K562 (cell line): Measurements from ENCODE around the gene ECT2. TPM values are rescaled to one million over a fixed set of nuclear protein-coding genes. Genes with fewer than 3 reads are reported as not detected.
A peak's percentile ranks its signal among the peaks of the same experiment; 100 is the strongest.

Source experiments
- CSDE1 ChIP-seq, 2 experiments: fragments of 450-650 bp; IDR thresholded peaks; 2 replicates each; pipeline ENCODE4 v1.6.1; 2016; ENCODE audit warnings: mild to moderate bottlenecking in 1 of 2
- HDAC2 ChIP-seq: fragments of 450-650 bp; IDR thresholded peaks from 2 replicates; pipeline ENCODE4 v1.6.1; 2016; ENCODE audit warnings: mild to moderate bottlenecking
- HNRNPLL ChIP-seq: fragments of 200-400 bp; formaldehyde crosslinking; IDR thresholded peaks from 2 replicates; pipeline ENCODE4 v1.6.1; 2017; ENCODE audit warnings: low read length, low read depth, mild to moderate bottlenecking; ENCODE audit not compliant: poor library complexity, severe bottlenecking
- MCM2 ChIP-seq: fragments of 450-650 bp; IDR thresholded peaks from 2 replicates; pipeline ENCODE4 v1.6.1; 2017; ENCODE audit warnings: low read depth, mild to moderate bottlenecking
- MYC ChIP-seq, 2 experiments: fragments of 250-450 bp in 1 of 2; sonication (Bioruptor Pico) in 1 of 2; IDR thresholded peaks; 2 replicates each; pipeline versions ENCODE4 v1.5.1 to v1.6.1; 2012 to 2021; ENCODE audit warnings: low read depth in 2 of 2, borderline replicate concordance in 1 of 2, improper control_type of control experiment in 1 of 2, low read length in 1 of 2, mild to moderate bottlenecking in 1 of 2, moderate library complexity in 1 of 2
- NR1H2 ChIP-seq: sonication (generic); formaldehyde crosslinking; IDR thresholded peaks from 2 replicates; pipeline ENCODE4 v1.4.0; 2020; ENCODE audit warnings: mild to moderate bottlenecking, missing genetic modification reagents
- POLR2AphosphoS2 ChIP-seq: IDR thresholded peaks from 2 replicates; pipeline ENCODE4 v1.6.1; 2012; ENCODE audit warnings: low read length, improper control_type of control experiment
- ZBTB1 ChIP-seq: sonication (generic); formaldehyde crosslinking; IDR thresholded peaks from 2 replicates; pipeline ENCODE4 v1.8.1; 2023; ENCODE audit warnings: missing genetic modification reagents, low read depth, mild to moderate bottlenecking, borderline replicate concordance
- ZFP1 ChIP-seq: fragments of 450-650 bp; formaldehyde crosslinking; IDR thresholded peaks from 2 replicates; pipeline ENCODE4 v1.4.0; 2020; ENCODE audit warnings: mild to moderate bottlenecking, mixed read lengths
- ZNF75A ChIP-seq: fragments of 450-650 bp; formaldehyde crosslinking; IDR thresholded peaks from 2 replicates; pipeline ENCODE4 v1.4.0; 2020; ENCODE audit warnings: mild to moderate bottlenecking
- polyA plus RNA-seq, 8 experiments: library from polyadenylated mRNA; depleted of rRNA in 4 of 8; stranded (reverse) in 5 of 8; unstranded in 3 of 8; fragments of >200 nt; fragmentation: Nextera tagmentation in 2 of 8; fragmentation: Illumina TruSeq in 1 of 8; extraction: Ambion mirVana in 2 of 8; extraction: Trizol in 1 of 8; gene quantifications; 2 replicates each; pipeline versions ENCODE4 v1.2.1 to v1.2.3, GENCODE V29; 2011 to 2014; ENCODE audit warnings: inconsistent platforms in 1 of 8, missing spikeins in 1 of 8
- total RNA-seq, 7 experiments: library from RNA; depleted of rRNA in 6 of 7; stranded (reverse); fragments of >200 nt in 6 of 7; fragmentation: Illumina TruSeq in 2 of 7; extraction: Trizol in 2 of 7; gene quantifications; 2 replicates each; pipeline versions ENCODE4 v1.2.1 to v1.2.3, GENCODE V29; 2011 to 2021; ENCODE audit warnings: low replicate concordance in 1 of 7
- TF ChIP-seq, protein P1 (sequence below): fragments of 200-800 bp; sonication (Bioruptor generic); IDR thresholded peaks from 2 replicates; pipeline ENCODE4 v1.6.1; 2017; ENCODE audit warnings: missing genetic modification characterization, missing compliant biosample characterization
- TF ChIP-seq, protein P2 (sequence below), 2 experiments: fragments of 450-650 bp; conservative IDR thresholded peaks; 2 replicates each; pipeline ENCODE4 v1.6.1; 2017; ENCODE audit warnings: mild to moderate bottlenecking in 2 of 2, moderate library complexity in 2 of 2
- TF ChIP-seq, protein P3 (sequence below): fragments of 250-450 bp; sonication (Bioruptor Pico); IDR thresholded peaks from 2 replicates; pipeline ENCODE4 v1.4.0; 2020; ENCODE audit warnings: mild to moderate bottlenecking, moderate library complexity
- TF ChIP-seq, protein P4 (sequence below): fragments of 450-650 bp; IDR thresholded peaks from 2 replicates; pipeline ENCODE4 v1.6.1; 2016; ENCODE audit warnings: antibody characterized with exemption
- TF ChIP-seq, protein P5 (sequence below): fragments of 250-450 bp; sonication (Bioruptor Pico); IDR thresholded peaks from 2 replicates; pipeline ENCODE4 v1.5.0; 2020; ENCODE audit warnings: mild to moderate bottlenecking, borderline replicate concordance

Gene ECT2
- total and polyA plus RNA-seq, 9 of the 15 experiments (the other 6 are each of a cell fraction or from before 2014, with no cell fraction given), result 19.0 to 53.0 (median 36.5) TPM

DNA sequence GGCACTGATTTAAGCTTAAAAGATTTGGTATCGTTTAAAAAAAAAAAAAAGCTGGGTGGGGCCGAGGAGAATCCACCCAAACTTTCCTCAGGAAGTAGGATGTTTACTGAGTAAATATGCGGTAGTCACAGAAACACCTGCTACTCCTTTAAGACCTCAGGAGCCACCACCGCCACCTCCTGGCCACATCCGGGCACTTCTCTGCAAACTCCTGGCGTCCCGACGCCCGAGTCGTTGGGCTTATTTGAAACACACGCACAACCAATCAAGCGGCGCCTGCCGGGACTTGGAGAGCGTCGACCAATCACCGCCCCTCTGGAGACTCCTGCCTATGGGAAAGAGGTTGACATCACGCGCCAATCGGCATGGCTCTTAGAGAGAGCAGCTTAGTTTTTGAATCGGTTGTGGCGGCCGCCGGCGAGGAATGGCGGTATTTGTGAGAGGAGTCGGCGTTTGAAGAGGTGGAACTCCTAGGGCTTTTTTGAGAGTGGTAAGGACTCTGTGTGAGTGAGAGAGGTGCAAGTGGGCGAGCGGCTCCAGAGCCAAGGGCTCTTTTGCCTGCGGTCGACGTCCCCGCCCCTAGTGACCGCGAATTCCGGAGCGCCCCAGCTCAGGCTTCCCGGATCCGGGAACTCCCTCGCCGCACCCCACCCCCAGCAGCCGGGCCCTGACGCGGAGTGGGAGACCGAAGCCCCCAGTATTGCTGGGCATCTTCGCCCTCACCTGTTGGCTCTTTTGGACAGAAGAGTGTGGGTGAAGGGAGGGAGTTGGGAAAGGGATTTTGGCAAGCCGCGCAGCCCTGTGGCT is at the start of gene ECT2 (continued):
- TF ChIP-seq, protein P1, sequence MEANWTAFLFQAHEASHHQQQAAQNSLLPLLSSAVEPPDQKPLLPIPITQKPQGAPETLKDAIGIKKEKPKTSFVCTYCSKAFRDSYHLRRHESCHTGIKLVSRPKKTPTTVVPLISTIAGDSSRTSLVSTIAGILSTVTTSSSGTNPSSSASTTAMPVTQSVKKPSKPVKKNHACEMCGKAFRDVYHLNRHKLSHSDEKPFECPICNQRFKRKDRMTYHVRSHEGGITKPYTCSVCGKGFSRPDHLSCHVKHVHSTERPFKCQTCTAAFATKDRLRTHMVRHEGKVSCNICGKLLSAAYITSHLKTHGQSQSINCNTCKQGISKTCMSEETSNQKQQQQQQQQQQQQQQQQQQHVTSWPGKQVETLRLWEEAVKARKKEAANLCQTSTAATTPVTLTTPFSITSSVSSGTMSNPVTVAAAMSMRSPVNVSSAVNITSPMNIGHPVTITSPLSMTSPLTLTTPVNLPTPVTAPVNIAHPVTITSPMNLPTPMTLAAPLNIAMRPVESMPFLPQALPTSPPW (CRISPR knock-in tag), result peak; percentile 61
- no peak for TF ChIP-seq POLR2AphosphoS2
- peak; percentile 72 for TF ChIP-seq HNRNPLL
- TF ChIP-seq HDAC2, result peak; percentile 62; the same call in 1 of the 2 replicates
- no peak for TF ChIP-seq CSDE1 (IDR thresholded peaks at IDR 0.05)
- no peak for TF ChIP-seq NR1H2 (CRISPR knock-in tag)
- TF ChIP-seq ZNF75A (CRISPR knock-in tag), result no peak
- TF ChIP-seq, protein P2, sequence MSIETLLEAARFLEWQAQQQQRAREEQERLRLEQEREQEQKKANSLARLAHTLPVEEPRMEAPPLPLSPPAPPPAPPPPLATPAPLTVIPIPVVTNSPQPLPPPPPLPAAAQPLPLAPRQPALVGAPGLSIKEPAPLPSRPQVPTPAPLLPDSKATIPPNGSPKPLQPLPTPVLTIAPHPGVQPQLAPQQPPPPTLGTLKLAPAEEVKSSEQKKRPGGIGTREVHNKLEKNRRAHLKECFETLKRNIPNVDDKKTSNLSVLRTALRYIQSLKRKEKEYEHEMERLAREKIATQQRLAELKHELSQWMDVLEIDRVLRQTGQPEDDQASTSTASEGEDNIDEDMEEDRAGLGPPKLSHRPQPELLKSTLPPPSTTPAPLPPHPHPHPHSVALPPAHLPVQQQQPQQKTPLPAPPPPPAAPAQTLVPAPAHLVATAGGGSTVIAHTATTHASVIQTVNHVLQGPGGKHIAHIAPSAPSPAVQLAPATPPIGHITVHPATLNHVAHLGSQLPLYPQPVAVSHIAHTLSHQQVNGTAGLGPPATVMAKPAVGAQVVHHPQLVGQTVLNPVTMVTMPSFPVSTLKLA (conservative IDR thresholded peaks at IDR 0.05), result peak; percentile 77 to 86
- TF ChIP-seq, protein P3, sequence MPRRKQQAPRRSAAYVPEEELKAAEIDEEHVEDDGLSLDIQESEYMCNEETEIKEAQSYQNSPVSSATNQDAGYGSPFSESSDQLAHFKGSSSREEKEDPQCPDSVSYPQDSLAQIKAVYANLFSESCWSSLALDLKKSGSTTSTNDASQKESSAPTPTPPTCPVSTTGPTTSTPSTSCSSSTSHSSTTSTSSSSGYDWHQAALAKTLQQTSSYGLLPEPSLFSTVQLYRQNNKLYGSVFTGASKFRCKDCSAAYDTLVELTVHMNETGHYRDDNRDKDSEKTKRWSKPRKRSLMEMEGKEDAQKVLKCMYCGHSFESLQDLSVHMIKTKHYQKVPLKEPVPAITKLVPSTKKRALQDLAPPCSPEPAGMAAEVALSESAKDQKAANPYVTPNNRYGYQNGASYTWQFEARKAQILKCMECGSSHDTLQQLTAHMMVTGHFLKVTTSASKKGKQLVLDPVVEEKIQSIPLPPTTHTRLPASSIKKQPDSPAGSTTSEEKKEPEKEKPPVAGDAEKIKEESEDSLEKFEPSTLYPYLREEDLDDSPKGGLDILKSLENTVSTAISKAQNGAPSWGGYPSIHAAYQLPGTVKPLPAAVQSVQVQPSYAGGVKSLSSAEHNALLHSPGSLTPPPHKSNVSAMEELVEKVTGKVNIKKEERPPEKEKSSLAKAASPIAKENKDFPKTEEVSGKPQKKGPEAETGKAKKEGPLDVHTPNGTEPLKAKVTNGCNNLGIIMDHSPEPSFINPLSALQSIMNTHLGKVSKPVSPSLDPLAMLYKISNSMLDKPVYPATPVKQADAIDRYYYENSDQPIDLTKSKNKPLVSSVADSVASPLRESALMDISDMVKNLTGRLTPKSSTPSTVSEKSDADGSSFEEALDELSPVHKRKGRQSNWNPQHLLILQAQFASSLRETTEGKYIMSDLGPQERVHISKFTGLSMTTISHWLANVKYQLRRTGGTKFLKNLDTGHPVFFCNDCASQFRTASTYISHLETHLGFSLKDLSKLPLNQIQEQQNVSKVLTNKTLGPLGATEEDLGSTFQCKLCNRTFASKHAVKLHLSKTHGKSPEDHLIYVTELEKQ (CRISPR knock-in tag), result no peak
- TF ChIP-seq, protein P4, sequence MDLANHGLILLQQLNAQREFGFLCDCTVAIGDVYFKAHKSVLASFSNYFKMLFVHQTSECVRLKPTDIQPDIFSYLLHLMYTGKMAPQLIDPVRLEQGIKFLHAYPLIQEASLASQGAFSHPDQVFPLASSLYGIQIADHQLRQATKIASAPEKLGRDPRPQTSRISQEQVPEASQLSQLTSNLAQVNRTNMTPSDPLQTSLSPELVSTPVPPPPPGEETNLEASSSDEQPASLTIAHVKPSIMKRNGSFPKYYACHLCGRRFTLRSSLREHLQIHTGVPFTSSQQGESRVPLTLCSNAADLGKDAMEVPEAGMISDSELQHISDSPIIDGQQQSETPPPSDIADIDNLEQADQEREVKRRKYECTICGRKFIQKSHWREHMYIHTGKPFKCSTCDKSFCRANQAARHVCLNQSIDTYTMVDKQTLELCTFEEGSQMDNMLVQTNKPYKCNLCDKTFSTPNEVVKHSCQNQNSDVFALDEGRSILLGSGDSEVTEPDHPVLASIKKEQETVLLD, result 0 out of 2 replicates have a peak, but pooled peaks have one; percentile 20
- TF ChIP-seq ZFP1 (CRISPR knock-in tag), result no peak
- peak; percentile 79 for TF ChIP-seq MYC (IDR thresholded peaks at IDR 0.05; ENCODE audit: low read depth, low read length)
- TF ChIP-seq MYC (CRISPR knock-in tag; IDR thresholded peaks at IDR 0.05; ENCODE audit: borderline replicate concordance, low read depth), result 0 out of 2 replicates have a peak, but pooled peaks have one; percentile 54
- TF ChIP-seq MCM2, result no peak
- TF ChIP-seq ZBTB1 (CRISPR knock-in tag), result no peak
- TF ChIP-seq, protein P5, sequence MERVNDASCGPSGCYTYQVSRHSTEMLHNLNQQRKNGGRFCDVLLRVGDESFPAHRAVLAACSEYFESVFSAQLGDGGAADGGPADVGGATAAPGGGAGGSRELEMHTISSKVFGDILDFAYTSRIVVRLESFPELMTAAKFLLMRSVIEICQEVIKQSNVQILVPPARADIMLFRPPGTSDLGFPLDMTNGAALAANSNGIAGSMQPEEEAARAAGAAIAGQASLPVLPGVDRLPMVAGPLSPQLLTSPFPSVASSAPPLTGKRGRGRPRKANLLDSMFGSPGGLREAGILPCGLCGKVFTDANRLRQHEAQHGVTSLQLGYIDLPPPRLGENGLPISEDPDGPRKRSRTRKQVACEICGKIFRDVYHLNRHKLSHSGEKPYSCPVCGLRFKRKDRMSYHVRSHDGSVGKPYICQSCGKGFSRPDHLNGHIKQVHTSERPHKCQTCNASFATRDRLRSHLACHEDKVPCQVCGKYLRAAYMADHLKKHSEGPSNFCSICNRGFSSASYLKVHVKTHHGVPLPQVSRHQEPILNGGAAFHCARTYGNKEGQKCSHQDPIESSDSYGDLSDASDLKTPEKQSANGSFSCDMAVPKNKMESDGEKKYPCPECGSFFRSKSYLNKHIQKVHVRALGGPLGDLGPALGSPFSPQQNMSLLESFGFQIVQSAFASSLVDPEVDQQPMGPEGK (CRISPR knock-in tag), result no peak
